ENCODE results near the gene DHX9.
"Not testable (repeated sequence)": the region's sequence is repeated elsewhere in the genome, so short reads cannot be mapped to it uniquely, and the experiment has no call there.

The DHX9 gene

GRCh38 chr1:182885591-182885990, 46.4 kb downstream of the DHX9 start:
- H3K4me1 ChIP-seq (ENCODE audit: control insufficient read depth, insufficient read depth, low read length, poor library complexity, severe bottlenecking) = no peaks in the 10 kb centered on the region
- H3K27ac ChIP-seq (ENCODE audit: insufficient read depth, low read length, poor library complexity, severe bottlenecking) = no peak overlapping the region
- no peak overlapping the region for H3K4me3 ChIP-seq (ENCODE audit: insufficient read depth, low read depth, low read length, poor library complexity, severe bottlenecking)
- no peaks in the 10 kb centered on the region for H3K9me3 ChIP-seq (ENCODE audit: control insufficient read depth, low read length)
- no peaks in the 10 kb centered on the region for H3K27me3 ChIP-seq (replicated peaks; ENCODE audit: control insufficient read depth, insufficient read depth, low read length, poor library complexity, severe bottlenecking)
- no peak for DNase-seq
- H3K36me3 ChIP-seq (ENCODE audit: control insufficient read depth, insufficient read depth, low read length) = peaks cover 80% of the 10 kb centered on the region

GRCh38 chr1:182886985-182887384, 47.8 kb downstream of the DHX9 start:
- no peak for DNase-seq
- no peak overlapping the region for H3K4me3 ChIP-seq (ENCODE audit: insufficient read depth, low read depth, low read length, poor library complexity, severe bottlenecking)
- H3K4me1 ChIP-seq (ENCODE audit: control insufficient read depth, insufficient read depth, low read length, poor library complexity, severe bottlenecking) = no peaks in the 10 kb centered on the region
- peaks cover 66% of the 10 kb centered on the region for H3K36me3 ChIP-seq (ENCODE audit: control insufficient read depth, insufficient read depth, low read length)
- no peaks in the 10 kb centered on the region for H3K27me3 ChIP-seq (replicated peaks; ENCODE audit: control insufficient read depth, insufficient read depth, low read length, poor library complexity, severe bottlenecking)
- no peaks in the 10 kb centered on the region for H3K9me3 ChIP-seq (ENCODE audit: control insufficient read depth, low read length)
- H3K27ac ChIP-seq (ENCODE audit: insufficient read depth, low read length, poor library complexity, severe bottlenecking) = no peak overlapping the region

GRCh38 chr1:182888736-182889531, 49.8 kb downstream of the DHX9 start:
- H3K27me3 ChIP-seq (replicated peaks; ENCODE audit: control insufficient read depth, insufficient read depth, low read length, poor library complexity, severe bottlenecking) = no peaks in the 10 kb centered on the region
- no peaks in the 10 kb centered on the region for H3K4me1 ChIP-seq (ENCODE audit: control insufficient read depth, insufficient read depth, low read length, poor library complexity, severe bottlenecking)
- no peak overlapping the region for H3K27ac ChIP-seq (ENCODE audit: insufficient read depth, low read length, poor library complexity, severe bottlenecking)
- no peak overlapping the region for H3K4me3 ChIP-seq (ENCODE audit: insufficient read depth, low read depth, low read length, poor library complexity, severe bottlenecking)
- peaks cover 47% of the 10 kb centered on the region for H3K36me3 ChIP-seq (ENCODE audit: control insufficient read depth, insufficient read depth, low read length)
- no peak for DNase-seq
- H3K9me3 ChIP-seq (ENCODE audit: control insufficient read depth, low read length) = no peaks in the 10 kb centered on the region

- Histone ChIP-seq H3K9me3 (ENCODE audit: control insufficient read depth, low read length) (no peaks in the 10 kb centered on the region), H3K4me3 (ENCODE audit: insufficient read depth, low read depth, low read length, poor library complexity, severe bottlenecking) (no peak overlapping the region), H3K27ac (ENCODE audit: insufficient read depth, low read length, poor library complexity, severe bottlenecking) (no peak overlapping the region), H3K27me3 (replicated peaks; ENCODE audit: control insufficient read depth, insufficient read depth, low read length, poor library complexity, severe bottlenecking) (no peaks in the 10 kb centered on the region), H3K4me1 (ENCODE audit: control insufficient read depth, insufficient read depth, low read length, poor library complexity, severe bottlenecking) (no peaks in the 10 kb centered on the region), H3K36me3 (ENCODE audit: control insufficient read depth, insufficient read depth, low read length) (peaks cover 37% of the 10 kb centered on the region)
- DNase-seq = no peak
Measured at GRCh38 chr1:182889997-182890396, 50.9 kb downstream of the DHX9 start.

GRCh38 chr1:182890927-182891610, 51.9 kb downstream of the DHX9 start:
- H3K9me3 ChIP-seq (ENCODE audit: control insufficient read depth, low read length) = no peaks in the 10 kb centered on the region
- peaks cover 27% of the 10 kb centered on the region for H3K36me3 ChIP-seq (ENCODE audit: control insufficient read depth, insufficient read depth, low read length)
- no peak overlapping the region for H3K4me3 ChIP-seq (ENCODE audit: insufficient read depth, low read depth, low read length, poor library complexity, severe bottlenecking)
- H3K27ac ChIP-seq (ENCODE audit: insufficient read depth, low read length, poor library complexity, severe bottlenecking) = no peak overlapping the region
- DNase-seq = no peak
- H3K27me3 ChIP-seq (replicated peaks; ENCODE audit: control insufficient read depth, insufficient read depth, low read length, poor library complexity, severe bottlenecking) = no peaks in the 10 kb centered on the region
- H3K4me1 ChIP-seq (ENCODE audit: control insufficient read depth, insufficient read depth, low read length, poor library complexity, severe bottlenecking) = no peaks in the 10 kb centered on the region

- H3K4me1 ChIP-seq (ENCODE audit: control insufficient read depth, insufficient read depth, low read length, poor library complexity, severe bottlenecking) = no peaks in the 10 kb centered on the region
- no peak overlapping the region for H3K4me3 ChIP-seq (ENCODE audit: insufficient read depth, low read depth, low read length, poor library complexity, severe bottlenecking)
- H3K27ac ChIP-seq (ENCODE audit: insufficient read depth, low read length, poor library complexity, severe bottlenecking) = no peak overlapping the region
- no peak for DNase-seq
- no peaks in the 10 kb centered on the region for H3K36me3 ChIP-seq (ENCODE audit: control insufficient read depth, insufficient read depth, low read length)
- H3K27me3 ChIP-seq (replicated peaks; ENCODE audit: control insufficient read depth, insufficient read depth, low read length, poor library complexity, severe bottlenecking) = no peaks in the 10 kb centered on the region
- no peaks in the 10 kb centered on the region for H3K9me3 ChIP-seq (ENCODE audit: control insufficient read depth, low read length)
Measured at GRCh38 chr1:182897696-182898095, 58.5 kb downstream of the DHX9 start.

- not testable (repeated sequence) for H3K27ac ChIP-seq (ENCODE audit: insufficient read depth, low read length, poor library complexity, severe bottlenecking); DNase-seq; H3K4me3 ChIP-seq (ENCODE audit: insufficient read depth, low read depth, low read length, poor library complexity, severe bottlenecking); H3K36me3 ChIP-seq (ENCODE audit: control insufficient read depth, insufficient read depth, low read length); H3K4me1 ChIP-seq (ENCODE audit: control insufficient read depth, insufficient read depth, low read length, poor library complexity, severe bottlenecking); H3K27me3 ChIP-seq (replicated peaks; ENCODE audit: control insufficient read depth, insufficient read depth, low read length, poor library complexity, severe bottlenecking); H3K9me3 ChIP-seq (ENCODE audit: control insufficient read depth, low read length)
Measured at GRCh38 chr1:182901946-182902345, 62.8 kb downstream of the DHX9 start.

- H3K4me1 ChIP-seq (ENCODE audit: control insufficient read depth, insufficient read depth, low read length, poor library complexity, severe bottlenecking) = no peaks in the 10 kb centered on the region
- no peaks in the 10 kb centered on the region for H3K9me3 ChIP-seq (ENCODE audit: control insufficient read depth, low read length)
- H3K4me3 ChIP-seq (ENCODE audit: insufficient read depth, low read depth, low read length, poor library complexity, severe bottlenecking) = no peak overlapping the region
- H3K27ac ChIP-seq (ENCODE audit: insufficient read depth, low read length, poor library complexity, severe bottlenecking) = no peak overlapping the region
- DNase-seq = no peak
- no peaks in the 10 kb centered on the region for H3K27me3 ChIP-seq (replicated peaks; ENCODE audit: control insufficient read depth, insufficient read depth, low read length, poor library complexity, severe bottlenecking)
- H3K36me3 ChIP-seq (ENCODE audit: control insufficient read depth, insufficient read depth, low read length) = no peaks in the 10 kb centered on the region
Measured at GRCh38 chr1:182905321-182905720, 66.2 kb downstream of the DHX9 start.

- H3K27ac ChIP-seq (ENCODE audit: insufficient read depth, low read length, poor library complexity, severe bottlenecking) = no peak overlapping the region
- no peaks in the 10 kb centered on the region for H3K27me3 ChIP-seq (replicated peaks; ENCODE audit: control insufficient read depth, insufficient read depth, low read length, poor library complexity, severe bottlenecking)
- H3K36me3 ChIP-seq (ENCODE audit: control insufficient read depth, insufficient read depth, low read length) = no peaks in the 10 kb centered on the region
- H3K4me1 ChIP-seq (ENCODE audit: control insufficient read depth, insufficient read depth, low read length, poor library complexity, severe bottlenecking) = no peaks in the 10 kb centered on the region
- H3K4me3 ChIP-seq (ENCODE audit: insufficient read depth, low read depth, low read length, poor library complexity, severe bottlenecking) = no peak overlapping the region
- DNase-seq = no peak
- no peaks in the 10 kb centered on the region for H3K9me3 ChIP-seq (ENCODE audit: control insufficient read depth, low read length)
Measured at GRCh38 chr1:182909578-182909977, 70.4 kb downstream of the DHX9 start.

GRCh38 chr1:182910143-182910542, 71.0 kb downstream of the DHX9 start:
- H3K4me1 ChIP-seq (ENCODE audit: control insufficient read depth, insufficient read depth, low read length, poor library complexity, severe bottlenecking) = no peaks in the 10 kb centered on the region
- no peaks in the 10 kb centered on the region for H3K36me3 ChIP-seq (ENCODE audit: control insufficient read depth, insufficient read depth, low read length)
- no peaks in the 10 kb centered on the region for H3K9me3 ChIP-seq (ENCODE audit: control insufficient read depth, low read length)
- no peak overlapping the region for H3K27ac ChIP-seq (ENCODE audit: insufficient read depth, low read length, poor library complexity, severe bottlenecking)
- no peaks in the 10 kb centered on the region for H3K27me3 ChIP-seq (replicated peaks; ENCODE audit: control insufficient read depth, insufficient read depth, low read length, poor library complexity, severe bottlenecking)
- no peak overlapping the region for H3K4me3 ChIP-seq (ENCODE audit: insufficient read depth, low read depth, low read length, poor library complexity, severe bottlenecking)
- DNase-seq = no peak
